IPS-NIHi11 (cell line): ENCODE results near the gene RFX3.
"Not testable (repeated sequence)": the region's sequence is repeated elsewhere in the genome, so short reads cannot be mapped to it uniquely, and the experiment has no call there.

ENCODE experiments used
- DNase-seq: peaks from one replicate; pipeline ENCODE4 v3.0.0; 2012; ENCODE audit warnings: mixed read lengths, low spot score

The RFX3 gene

DNA sequence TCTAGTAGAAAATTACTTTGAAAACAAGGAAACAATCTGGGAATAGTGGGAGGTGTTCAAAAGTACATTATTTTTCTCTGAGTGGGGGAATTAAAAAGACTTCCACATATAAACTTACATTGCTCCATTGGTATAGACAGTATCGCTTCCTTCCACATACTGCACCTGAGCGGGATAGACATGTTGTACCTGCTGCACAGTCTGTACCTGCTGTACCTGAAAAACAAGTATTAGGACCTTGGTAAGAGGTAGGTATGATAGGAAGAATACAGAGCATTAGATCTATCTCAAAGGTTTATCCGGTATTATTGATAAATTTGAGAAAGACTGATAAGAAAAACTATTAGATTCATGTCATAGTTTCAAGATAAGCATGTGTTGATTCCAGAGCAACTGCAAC, 179.3 kb downstream of the RFX3 start:
- DNase-seq = no peak

DNA sequence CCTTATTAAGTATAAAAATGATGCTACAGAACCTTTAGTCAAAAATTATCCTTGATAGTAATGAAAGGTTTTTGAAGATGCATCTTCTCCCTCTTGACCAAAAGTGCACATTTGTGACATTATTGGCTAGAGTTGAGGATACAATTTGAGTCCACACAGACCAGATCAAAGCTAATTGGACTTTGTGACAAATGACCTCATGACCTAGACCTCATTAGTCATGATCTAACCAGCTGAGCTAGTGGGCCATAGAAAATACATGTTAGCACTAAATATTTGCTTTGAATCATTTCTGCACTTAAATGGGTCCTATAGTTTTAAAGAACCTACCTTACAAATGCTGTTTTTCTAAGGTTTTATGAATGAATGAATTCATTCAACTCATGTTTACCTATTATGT, 182.1 kb downstream of the RFX3 start:
- no peak for DNase-seq

DNA sequence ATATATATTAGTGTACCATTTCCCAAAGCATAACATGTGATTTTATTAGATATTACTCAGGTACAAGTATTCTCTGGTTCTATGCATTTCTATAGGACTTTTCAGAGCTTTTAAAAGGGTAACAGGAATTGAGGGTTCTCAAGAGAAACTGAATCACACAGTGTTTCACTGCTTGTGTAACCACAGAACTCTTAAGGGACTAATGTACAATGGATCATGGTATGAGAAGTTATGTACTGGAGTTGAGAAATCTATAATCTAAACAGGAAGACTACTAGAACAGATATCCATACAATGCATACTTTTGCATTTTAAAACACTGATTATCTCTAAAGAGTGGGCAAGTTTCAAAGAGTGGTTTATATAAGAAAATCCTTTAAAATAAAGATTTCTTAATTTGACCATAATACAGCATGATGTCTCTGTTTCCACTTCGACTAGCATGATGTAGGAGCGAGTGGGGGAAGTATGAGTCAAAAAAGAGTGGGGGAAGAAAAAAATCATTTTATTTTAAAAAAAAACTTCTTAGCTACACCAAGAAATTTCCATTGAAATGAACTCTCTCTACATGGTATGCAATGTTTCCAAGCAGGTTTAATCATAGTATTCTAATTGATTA, 183.5 kb downstream of the RFX3 start:
- no peak for DNase-seq

DNA sequence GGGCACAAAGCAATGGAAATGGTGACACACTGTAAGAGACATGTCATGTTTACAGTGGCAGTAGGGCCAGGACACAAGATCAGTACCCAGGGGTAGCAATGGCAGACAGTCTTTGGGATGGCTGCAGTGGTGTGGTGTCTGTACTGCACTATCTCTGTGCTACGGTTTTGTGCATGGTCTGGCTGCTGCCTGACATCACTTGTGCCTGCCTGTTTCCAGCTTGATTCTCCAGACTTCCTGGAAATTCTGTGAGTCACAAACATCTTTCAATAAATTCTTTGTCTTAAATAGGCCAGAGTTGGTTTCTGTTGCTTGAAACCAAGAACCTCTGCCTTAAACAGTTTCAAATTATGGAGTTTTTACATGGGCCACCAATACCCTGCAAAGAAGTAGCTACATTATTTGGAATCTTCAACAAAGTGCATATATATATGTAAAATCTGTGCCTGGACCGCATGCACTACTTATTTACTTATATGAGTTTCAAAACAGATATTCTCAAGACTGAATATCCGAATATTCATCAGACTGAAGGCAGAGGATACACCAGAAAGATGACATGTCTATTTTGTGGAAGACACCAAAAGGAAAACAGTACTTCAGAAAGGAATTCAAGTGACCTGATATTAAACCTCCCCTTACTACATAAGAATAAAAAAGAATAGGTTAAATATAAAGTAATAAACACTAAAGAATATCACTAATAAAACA, 188.1 kb downstream of the RFX3 start:
- no peak for DNase-seq

DNA sequence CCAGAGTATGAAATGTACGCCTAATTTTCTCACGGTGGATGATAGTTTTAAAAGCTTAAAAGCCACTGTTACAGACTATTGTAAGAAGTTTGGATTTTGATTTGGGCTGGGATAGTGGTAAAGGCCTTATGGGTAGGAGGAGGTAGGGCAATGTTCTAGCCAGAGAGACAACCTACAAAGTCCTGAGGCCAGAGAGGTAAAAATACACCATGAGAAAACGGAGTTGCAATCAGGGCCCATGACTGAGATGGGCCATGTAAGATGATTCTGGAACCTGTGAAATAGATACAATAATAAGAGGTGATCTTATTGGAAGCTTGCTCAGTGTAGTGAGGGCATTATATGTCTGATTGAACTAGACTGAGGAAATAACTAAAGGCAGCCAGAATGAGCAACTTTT, 188.8 kb downstream of the RFX3 start:
- DNase-seq = no peak

DNA sequence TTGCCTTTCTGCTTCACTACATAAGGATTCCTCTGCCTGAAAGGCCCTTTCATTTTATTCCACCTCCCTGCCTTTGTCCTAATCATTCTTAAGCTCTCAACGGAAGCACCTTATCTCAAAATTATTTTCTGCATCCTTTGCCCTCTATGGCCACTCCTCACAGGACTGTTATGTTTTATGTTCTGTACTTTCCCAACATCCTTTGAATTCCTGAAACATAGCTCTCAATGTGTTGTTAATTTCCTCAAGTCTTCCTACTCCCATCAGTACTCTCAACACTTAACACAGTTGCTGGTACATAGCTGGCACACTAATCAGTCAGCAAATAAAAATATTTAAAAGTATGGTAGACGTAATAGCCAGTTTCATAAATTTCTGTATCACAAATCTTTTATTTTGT, 193.0 kb downstream of the RFX3 start:
- no peak for DNase-seq

DNA sequence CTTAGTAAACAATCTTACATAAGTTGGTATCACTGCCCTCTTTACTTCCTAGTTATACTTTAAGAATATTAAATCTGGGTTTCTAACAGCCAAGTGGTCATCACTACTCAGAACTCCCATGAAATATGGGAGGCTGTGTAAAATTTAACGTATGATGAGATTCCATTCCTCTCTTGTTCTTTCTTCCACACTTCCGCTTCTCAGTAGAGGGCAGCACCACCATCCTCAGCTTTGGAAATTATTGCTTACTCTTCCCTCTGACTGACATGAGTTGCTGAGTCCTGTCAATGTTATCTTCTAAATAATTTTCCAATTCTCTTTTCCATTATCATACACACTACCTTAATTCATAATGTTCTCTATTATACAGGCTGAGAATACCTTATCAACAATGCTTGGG, 194.0 kb downstream of the RFX3 start:
- DNase-seq = peak; percentile 32

DNA sequence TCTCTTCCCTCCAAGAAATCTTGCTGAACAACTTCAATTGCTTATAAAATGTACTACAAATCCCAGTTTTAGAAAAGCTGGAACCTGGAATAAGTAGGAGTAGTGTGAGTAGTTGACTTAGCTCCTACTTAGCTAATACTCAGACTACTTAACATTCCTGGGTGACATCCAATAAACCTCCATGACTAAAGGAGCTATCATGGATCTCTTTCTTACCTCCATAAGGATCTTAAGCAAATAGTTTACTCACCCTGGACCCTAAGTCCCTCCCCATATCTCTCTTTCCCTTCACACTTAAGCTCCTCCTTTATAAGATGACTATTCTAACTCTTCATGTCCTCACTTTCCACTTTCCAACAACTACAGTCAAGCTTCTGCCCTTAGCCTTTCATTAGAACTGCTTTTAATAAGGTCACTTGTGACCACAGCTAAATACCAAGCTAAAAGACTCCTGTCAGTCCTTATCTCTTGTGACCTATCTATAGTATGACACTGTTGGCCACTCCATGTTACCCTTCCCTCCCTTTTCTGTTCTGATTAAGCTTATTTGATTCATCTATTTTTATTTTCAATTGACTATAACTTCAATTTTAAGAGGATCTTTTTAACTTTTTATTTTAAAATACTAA, 194.9 kb downstream of the RFX3 start:
- no peak for DNase-seq

DNA sequence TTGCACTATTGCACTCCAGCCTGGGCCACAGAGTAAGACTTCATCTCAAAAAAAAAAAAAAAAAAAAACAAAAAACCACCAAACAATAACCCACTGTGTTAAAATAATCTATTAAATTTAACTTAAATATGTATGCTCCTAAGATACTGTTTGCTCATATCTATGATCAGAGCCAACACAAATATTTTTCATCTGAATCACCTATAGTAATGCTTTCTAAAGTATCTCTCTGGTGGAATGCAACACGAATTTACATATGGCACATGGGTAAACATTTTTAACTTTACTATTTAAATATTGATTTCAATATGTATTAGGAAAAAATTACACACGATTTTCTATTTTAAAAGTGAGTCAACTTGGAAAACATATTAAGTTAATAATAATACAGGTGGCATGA, 196.4 kb downstream of the RFX3 start:
- no peak for DNase-seq

DNA sequence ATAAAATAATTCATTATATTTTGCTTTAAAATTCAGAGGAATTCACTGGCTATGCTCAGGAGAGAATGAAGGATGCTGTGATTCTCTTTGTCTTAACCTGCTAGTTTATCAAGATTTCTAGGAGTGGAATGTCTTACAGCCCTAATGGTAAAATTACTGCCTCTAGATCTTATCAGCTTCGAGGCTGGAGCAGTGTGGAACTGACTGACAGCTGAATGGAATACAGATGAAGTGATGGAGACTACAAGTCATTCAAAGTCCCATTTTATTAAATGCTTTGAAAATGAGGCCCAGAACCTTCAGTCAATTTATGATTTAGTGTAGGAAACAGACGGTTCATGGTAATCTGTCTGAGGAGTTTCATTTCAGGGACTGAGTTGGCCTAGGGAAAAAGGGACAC, 202.1 kb downstream of the RFX3 start:
- DNase-seq = no peak

DNA sequence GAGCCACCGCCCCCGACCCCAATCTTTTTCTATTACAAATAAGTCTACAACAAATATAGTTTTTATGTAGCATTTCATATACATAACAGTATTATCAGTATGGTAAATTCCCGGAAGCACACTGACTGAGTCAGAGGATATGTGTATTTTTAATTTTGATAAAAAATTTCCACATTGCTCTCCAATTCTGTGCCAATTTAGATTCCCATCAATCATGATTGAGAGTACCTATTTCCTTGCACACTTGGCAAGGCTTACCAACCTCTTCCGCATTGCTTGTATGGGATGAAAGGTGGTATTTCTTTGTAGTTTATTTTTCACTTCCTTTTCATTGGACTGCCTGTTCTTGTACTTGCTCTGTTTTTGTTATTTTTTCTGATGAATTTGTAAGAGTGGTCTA, 204.6 kb downstream of the RFX3 start:
- no peak for DNase-seq

DNA sequence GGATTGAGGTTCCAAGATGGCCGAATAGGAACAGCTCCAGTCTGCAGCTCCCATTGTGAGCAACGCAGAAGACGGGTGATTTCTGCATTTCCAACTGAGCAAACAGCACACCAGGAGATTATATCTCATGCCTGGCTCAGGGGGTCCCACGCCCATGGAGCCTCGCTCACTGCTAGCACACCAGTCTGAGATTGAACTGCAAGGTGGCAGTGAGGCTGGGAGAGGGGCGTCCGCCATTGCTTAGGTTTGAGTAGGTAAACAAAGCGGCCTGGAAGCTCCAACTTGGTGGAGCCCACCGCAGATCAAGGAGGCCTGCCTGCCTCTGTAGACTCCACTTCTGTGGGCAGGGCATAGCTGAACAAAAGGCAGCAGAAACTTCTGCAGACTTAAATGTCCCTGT, 213.2 kb downstream of the RFX3 start:
- DNase-seq = not testable (repeated sequence)

DNA sequence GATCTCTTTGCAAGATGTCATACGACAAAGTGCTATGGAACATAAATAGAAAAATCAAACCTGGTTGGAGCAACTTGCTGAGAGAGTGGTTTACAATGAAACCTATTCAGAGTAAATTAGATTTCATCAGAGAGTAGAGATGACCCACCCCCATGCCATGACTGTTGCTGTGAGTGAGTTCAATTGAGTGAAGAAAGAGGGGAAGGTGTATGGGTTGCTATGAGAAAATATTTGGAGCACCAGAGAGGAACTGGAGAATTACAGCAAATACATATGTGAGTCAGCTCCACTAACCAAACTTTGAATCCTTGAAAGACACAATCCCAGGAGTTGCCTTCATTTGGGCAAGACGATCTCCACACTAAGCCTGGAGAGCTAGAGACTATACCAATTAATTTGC, 217.2 kb downstream of the RFX3 start:
- DNase-seq = no peak

DNA sequence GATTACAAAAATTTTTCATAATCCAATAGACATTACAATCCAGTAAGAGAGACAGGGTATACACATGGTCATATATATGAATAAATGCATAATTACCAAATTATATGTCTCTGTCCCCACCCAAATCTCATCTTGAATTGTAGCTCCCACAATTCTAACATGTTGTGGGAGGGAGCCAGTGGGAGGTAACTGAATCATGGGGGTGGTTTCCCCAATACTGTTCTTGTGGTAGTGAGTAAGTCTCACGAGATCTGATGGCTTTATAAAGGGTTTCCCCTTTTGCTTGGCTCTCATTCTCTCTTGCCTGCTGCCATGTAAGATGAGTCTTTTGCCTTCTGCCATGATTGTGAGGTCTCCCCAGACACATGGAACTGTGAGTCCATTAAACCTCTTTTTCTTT, 221.4 kb downstream of the RFX3 start:
- DNase-seq = not testable (repeated sequence)

DNA sequence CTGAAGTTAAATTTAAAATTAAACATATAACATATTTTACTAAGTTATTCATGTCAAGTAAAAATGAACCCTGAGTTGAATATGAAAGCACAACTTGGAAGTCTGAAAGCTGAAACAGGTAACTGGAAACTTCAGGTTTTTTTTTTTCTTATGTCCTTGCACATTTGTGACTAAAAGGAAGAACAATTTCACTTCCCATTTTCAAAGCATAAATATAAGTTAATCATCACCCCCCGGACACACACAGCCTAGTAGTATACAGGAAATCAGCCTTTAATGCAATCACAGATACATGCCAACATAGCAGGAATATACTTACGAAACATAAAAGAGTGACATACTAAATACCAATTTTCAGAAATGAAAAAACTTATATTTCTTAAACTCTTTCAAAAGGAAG, 225.9 kb downstream of the RFX3 start:
- DNase-seq = no peak

DNA sequence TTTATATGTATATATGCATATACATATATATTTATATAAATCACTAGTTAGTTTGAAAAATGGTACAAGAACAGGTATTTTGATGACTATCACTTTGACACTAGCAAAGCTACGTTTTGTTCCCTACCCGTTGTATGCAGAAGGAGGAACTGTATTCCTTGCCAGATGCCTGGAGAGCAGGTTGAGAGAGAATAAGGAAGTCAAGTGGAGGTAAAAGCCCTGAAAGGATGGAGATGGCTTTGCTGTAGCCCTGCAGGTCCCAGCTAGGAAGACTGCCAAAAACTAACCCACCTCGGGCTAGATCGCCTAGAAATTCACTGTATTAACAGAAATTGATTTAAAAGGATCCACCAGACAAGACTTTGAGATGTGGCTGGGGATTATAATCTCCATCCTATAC, 229.3 kb downstream of the RFX3 start:
- no peak for DNase-seq

DNA sequence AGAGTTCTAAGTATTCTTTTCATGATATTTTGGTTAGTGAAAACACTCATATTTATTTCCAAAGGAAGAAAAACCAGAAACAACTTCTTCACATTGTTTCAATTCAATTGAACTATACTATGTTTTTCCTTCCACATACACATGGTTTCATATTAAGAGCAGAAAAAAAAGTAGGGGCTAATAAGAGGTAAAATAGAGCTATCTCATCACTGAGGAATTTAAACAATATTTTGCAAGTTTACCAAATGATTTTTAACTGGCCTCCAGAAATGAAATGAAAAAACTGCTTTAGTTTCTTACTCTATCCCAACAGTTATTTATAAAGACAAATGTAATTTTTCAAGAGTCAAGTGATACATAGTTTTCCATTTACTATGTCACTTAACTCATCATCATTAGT, 233.5 kb downstream of the RFX3 start:
- DNase-seq = no peak

DNA sequence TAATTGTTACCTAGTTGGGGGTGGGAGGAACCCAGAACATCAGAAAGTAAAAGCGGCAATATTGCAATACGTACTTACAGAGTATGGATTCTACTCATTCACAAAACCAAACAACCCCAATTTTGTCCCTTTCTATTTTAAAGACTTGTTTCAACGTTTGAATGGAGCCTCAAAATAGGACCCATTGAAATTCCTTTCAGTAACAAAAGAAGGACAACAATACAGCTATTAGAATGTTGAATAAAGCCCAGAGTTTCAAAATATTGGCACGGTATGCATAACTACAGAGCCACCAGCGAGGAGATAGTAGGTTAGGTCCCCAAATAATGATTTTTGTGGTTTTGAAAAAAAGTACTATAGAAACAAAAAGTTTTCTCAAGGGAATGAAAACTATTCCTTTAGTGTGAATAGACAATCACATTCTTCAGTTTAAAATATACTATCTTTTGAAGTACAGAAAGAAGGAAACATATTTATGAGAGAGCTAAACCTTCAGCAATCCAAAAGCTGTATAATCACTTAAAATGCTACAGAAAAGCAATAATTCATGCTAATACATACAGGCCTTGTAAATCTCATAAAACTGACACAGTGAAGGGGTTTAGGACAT, 235.5 kb downstream of the RFX3 start:
- no peak for DNase-seq

DNA sequence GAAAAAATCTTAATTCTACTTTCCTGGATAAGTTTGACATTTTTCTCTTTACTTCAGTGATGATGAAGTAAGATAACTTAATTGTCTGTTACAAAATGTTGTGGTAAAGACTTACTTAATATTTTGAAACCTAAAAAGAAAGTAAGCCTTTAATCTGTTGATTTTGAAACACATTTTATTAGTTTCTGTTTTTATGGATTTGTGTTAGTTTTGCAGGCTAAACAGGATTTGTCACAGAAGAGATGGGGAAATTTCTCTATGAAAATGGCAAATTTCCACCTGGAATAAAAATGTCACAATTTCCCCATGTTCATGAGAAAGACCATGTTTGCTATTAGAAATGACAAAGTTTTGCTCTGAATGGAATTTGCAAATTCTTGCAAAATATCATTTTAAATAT, 237.1 kb downstream of the RFX3 start:
- no peak for DNase-seq

DNA sequence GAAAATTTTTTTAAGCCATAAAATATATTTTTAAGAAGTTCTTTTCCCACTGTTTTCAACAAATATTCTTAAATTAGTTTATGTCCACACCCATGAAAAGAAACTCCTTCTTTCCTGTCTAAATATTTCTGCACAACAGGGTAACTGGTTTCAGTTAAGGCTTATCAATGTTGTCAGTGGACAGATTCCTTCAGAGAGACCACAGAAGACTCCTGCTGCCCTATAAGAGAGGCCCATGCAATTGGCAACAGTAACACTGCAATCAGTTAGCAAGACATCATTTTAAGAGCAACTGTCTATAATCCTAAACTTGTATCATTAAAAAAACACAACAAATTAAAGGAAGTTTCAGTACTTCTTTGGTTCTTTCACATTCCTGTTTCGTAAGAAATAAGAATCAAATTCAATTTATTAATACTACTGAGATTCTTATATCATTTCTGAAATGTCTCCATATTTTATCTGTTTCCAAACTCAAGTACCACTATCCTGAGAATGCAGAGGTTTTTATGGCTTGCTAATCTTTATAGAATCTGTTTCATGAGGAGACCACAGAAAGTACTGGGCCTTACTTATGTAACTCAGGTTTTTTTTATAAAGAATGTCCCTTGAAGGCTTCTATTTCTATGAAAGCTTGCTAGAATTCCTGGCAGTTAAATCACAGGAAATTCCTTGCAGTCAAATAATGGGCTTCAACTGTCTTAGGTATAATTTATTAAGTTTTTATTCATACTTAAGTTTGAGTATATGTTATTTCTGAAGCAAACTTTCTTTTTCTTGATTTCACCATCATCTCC, 240.2 kb downstream of the RFX3 start:
- DNase-seq = no peak

DNA sequence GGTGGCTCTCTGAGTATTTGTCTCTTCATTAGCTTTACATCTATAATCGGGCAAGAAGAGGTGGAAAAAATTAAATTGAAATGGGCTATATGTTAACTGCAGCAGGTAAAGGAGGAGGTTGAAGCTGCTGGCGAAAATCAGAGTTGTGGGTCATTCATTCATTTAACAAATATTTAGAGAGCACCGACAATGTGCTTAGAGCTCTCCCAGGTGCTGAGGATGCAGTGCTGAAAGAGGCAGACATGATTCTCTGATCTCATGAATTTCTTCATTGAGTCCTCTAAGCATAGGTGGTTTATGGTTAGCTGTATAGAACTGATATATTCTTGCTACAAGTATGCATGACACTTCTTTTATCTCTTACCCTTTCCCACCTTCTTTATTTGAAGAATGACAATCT, 243.4 kb downstream of the RFX3 start:
- no peak for DNase-seq

DNA sequence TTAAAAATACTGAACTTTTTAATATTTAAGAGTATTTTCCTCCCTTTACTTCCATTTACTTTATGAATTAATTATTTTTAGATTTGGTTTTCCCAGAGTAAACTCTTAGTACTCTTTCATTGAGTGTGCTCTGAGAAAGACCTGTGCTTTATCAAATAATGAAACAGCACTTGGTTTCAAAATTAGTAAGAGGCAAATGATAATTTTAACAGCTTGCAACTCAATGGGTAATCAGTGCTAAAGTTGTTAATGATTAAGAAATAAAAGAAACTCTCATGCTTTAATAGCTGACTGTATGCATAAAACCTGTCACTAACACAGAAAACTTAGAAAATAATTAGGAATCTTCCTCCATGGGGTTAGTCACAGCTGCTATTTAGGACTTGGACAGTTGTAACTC, 244.4 kb downstream of the RFX3 start:
- no peak for DNase-seq

DNA sequence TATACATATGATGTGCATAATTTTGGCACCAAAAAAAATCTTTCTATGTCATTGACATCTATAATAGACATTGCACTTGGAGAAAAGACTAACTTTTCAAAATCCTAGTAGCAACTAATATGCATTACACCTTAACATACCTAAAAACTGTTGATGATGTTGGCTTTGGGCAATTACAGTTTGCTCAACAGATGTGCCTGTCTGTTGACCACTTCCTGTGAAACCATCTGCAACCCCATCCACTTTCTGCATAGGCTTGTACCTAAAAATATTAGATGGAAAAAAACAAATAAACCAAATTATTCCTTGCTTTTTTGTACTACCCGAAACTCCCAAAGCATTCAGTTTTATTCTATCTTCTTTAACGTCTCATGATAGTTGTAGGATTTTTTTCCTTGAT, 248.6 kb downstream of the RFX3 start:
- DNase-seq = no peak
